ENCODE measurements around the gene FOXP1.

FOXP1 gene

DNA sequence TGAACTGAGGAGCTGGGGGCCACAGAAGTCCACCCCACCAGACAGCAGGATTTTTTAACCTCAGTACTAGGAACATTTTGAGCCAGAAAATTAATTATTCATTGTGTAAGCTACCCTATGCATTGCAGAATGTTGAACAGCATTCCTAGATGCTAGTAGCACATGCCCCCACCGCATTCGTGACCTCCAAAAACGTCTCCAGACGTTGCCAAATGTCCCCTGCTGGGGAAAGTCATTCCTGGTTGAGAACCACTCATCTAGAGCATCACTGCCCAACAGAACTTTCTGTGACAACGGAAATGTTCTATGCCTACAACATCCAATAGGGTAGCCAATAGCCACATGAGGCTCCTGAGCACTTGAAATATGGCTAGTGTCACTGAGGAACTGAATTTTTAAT, 333.5 kb downstream of the FOXP1 start:
- DNase-seq, result peak; percentile 59

DNA sequence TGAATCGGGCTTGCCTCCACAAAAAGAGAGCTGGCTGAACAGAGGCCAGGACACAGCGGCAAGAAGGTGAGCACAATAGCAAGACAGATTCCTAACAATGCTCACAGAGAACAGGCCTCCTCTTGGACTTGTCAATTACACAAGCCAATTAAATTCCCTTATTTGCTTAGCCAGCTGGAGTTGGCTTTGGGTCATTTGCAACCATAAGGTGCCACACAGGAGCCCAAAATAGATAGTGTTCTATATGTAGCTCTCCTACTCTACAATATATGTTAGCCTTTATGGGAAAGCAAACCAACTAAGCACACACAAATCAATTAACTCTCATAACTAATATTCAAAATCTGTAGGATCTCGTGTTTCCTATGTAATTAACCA, 335.6 kb downstream of the FOXP1 start:
- no peak for DNase-seq

DNA sequence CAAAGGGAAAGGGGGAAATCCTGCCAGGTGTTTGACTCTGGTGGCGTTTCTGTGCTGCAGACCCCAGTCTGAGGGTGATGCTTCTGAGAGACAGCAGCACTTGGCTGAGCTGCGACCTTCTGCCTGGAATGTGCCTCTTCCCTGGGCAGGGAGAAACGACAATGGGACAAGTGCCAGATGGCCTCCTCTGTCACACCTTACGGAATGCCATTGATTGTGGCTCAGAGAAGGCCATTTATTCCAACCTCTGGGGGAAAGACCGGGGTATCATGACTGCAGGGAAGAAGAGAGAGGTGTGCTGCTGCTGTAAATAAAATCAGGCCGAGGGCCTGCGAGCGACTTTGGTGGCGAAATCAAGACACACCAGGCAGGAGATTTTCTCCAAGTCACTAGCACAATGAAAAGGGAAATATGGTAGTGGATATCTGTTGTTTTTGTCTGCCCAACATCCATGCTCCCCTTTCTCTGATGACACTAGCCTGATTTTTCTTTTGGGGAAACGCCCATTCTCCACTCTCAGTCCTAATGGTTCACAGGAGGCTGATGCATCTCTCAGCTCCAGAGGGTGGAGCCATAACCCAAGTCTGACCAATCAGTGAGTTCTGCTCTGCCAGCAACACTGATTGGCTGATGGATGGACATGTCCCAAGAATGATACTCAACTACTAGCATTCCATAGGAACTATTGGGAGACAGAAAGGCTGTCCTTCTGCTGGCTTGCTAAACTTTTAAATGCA, 336.1 kb downstream of the FOXP1 start:
- peak; percentile 84 for DNase-seq

DNA sequence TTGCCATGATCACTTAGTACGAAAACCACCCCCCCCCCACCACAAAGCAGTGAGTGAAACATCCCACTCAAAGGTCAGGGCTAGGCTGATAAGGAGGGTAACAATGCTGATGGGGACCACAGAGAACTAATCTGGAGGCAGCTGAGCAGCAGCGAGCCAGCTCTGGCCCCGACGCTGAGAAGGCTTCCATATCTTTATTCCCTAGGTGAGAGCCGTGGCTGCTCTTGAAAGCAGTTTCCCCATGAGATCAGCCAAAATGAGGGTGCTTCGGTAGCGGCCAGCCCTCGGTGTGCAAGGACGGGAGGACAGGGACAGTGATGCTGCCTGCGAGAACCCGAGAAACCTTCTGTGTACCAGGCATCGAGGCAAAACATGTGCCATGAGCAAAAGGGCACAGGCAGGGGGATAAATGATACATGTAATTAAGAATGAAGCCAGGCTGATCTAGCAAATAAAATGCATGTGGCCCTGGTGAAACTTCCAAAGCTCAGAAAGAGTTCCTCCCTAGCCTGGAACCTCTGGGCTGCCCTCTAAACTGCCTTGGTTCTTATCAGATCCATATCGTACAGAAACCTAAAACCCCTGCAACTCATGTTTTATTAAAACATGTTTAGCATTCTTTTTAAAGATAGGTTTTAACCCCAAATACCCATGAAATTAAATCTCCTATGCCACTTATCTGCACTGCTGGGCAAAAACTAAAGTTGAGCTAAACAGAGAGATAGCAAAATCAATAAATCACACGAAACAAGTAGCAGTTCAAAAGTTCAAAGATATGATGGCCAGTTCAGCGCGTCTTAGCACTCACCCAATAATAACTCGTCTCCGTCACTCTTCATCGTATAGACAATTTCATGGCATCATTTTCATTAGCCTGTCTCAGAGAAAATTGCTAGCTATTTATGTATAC, 337.3 kb downstream of the FOXP1 start:
- no peak for DNase-seq

DNA sequence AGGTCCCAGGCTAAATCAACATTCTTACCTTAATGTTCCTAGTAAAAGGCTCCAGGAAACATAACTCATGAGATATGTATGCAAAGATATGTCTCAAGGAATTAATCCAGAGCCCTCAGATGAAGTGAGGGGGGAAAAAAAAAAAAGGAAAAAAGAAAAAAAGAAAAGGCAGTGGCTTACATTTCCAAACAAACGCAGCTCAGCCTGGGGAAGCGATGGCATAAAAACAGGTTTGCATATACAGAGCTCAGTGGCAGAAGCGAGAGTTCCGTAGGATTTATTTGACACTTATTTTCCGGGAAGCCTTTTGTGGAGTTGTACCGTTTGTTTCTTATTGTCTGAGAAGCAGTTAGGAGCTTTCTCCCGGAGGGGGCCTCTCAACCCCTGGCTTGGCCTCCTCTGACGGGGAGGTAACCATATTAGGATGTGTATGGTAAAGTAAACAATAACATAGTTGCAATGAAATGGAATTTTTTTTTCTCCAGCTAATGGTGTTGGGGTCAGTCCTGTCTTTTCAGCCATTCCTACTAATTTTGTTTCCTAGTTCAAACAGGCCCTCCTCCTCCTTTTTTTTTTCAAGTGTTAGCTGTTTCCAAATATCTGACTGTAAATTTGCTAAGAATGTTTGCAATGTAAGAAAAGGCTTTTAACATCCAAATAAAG, 338.6 kb downstream of the FOXP1 start:
- peak; percentile 80 for DNase-seq

DNA sequence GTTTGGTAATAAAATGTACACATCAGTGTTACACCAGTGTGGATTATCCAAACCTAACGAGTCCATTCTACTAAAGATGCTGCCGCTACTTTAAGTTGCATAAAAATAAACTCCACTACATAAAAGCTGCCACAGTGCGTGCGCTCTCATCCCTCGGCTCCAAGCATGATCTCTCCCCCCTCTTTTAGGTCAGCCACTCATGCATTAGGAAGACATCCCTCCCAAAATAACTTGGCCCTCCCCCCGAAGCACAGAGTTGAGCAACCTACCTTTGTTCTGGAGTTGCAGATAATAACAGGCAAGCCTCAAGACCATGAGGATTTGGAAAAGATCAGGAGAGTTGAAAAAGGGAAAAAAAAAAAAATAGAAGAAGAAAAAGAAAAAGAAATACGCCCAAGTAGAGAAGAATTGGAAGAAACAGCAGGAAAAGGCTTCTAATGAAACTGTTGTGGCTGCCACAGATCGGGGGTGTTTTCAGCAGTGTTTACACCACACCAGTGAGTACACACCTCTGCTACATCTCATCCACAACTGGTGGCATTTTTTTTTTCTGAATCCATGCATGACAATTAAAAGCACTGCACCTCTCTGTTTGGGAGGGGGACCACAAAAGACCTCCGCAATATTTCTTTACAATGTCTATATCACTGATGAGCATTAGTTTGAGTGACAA, 339.2 kb downstream of the FOXP1 start:
- DNase-seq, result peak; percentile 65

DNA sequence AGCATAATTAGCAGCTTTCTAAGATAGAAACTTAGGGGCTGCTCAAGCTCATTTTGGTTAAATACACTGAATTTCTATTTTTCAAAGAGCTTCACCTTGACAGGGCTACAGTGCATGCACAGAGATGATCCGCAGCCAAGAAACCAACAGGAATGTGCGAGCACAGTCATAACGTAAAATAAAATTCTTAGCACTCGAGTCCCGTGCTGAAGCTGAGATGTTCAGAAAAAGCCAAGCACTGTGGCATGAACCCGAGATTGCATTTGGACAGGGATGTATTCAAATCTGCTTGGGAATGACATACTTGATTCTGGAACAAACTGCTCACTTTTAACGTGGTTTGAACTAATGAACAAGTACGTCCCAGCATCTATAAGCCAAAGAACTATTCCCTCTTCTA, 340.3 kb downstream of the FOXP1 start:
- peak; percentile 41 for DNase-seq

DNA sequence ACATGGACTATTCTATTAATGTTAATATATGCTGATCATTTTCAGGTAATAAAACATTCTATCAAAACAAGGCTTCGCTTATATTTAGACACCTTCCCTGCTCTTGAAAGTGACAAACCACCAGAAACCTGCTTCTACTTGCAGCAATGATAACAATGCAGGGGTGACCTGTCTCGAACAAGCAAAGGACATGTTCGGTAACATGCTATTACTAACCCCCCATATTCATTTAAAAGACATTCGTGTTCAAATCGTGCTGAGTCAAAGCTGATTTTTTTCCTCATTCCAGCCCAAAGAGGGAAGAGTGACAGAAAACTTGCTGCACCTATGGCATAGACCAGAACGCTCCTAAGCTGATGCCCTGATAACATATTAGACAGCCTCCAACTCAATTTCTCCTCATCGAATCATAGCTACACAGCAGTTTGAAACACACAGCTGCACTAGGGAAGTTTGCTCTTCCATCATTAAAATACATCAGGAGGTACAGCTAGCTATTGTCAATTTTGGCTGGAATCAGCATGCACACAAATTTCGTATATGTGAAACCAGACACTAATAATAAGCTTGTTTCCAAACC, 341.5 kb downstream of the FOXP1 start:
- DNase-seq, result no peak

DNA sequence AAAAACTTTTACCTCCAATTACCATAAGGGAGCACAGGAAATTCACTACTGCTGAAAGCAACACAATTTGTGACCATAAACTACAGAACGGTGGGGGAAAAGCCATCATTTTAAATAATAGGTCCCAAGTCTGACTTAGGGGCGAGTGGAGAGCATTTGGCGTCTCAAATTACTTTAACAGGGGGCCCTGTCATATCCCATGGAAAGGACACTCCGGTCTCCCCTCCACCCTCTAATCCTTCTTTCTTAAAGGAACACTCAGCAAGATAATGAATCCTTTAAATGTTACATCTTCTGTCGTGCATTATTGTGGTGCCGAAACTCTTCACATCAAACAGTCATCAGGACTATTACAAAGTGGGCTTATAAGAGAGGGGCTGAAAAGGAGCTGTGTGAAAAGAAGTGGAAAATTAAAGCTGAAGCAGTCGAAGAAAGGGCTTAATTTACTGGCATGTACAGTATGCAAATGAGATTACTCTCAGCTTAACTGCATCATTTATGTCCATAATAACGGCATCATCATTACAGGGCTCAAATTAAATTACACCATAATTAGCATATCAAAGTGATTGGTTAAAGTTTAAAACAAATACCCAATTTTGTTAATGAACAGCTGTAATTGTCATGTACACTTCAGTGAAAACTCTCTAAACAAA, 342.2 kb downstream of the FOXP1 start:
- DNase-seq, result no peak

DNA sequence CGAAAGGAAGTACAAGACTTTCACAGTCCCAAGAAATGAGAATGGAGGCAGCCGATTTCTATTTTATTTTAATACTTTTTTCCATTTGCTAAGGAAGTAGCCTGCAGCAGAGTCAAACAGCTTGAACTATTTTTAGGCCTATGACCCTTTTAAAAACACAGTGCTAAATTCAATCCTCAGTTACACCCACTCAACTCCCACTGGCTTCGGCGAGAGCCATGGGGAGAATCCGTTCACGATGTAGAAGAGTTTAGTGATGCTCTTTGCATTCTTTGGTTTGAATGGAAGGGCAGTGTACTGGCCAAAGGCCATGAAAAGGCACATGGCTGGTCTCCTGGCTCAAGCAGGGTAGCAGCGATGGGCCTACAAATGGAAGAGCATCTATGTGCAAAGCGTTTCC, 343.5 kb downstream of the FOXP1 start:
- no peak for DNase-seq

DNA sequence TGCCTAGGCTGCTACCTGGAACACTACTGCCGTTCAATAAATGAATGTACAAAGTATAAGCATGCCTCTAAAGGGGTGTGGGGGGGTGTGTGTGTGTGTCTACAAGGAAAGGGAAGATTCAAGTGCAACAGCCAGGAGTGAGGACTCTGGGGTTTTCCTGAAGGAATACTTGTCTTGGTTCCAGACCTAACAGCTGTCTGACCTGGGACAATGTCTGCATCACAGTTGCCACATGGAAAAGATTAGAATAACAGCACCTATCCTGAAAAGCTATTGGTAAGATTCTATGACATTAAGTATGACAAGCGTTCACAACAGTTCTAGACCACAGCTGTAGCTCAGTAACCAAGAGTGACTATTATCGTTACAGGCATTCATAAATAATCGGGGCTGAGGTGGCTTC, 345.2 kb downstream of the FOXP1 start:
- no peak for DNase-seq

DNA sequence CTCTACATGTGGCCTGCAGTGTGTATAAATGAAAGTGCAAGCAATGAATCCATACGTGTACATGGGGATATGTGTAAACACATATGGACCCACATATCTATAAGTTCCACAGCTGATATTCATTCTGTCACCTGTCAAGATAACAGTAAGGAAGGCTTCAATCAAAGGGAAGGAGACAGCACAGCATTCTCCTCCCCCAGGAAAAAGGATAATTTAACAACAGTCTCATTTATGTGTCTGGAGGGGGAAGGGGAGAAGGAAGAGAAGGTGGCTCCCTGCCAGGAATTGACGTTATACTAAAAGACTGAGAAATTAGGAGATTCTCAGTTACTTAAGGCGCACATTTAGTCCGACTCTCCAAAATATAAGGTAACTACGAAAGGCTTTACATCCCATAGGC, 345.9 kb downstream of the FOXP1 start:
- DNase-seq, result no peak

DNA sequence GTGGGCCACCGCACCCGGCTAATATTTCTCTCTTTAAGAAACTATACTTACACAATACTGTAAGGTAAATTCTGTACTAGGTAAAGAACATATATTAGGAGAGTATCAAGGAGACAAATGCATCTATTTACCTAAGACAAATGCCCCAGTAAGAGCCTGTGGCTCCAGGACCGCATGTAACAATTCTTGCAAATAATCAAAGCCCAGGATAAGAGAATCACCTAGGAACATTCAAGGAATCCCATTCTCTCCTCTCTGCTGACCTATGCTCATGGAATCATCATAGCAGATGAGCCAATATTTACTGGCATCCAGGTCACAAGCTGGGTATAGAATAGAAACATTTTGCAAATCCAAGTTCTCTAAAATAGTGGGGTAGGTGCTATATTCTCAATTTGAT, 347.7 kb downstream of the FOXP1 start:
- DNase-seq, result no peak

DNA sequence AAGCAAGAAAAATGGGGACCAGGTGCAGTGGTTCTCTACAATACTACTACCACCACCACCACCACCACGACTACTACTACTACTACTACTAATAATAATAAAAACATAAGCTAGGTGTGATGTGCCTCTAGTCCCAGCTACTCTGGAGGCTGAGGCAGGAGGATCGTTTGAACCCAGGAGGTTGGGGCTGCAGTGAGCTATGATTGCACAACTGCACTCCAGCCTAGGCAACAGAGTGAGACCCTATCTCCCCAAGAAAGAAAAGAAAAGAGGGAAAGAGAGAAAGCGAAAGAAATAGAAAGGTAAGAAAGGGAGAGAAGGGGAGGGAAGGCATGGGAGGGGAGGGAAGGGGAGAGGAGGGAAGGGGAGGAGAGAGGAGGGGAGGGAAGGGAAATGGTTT, 350.6 kb downstream of the FOXP1 start:
- no peak for DNase-seq

DNA sequence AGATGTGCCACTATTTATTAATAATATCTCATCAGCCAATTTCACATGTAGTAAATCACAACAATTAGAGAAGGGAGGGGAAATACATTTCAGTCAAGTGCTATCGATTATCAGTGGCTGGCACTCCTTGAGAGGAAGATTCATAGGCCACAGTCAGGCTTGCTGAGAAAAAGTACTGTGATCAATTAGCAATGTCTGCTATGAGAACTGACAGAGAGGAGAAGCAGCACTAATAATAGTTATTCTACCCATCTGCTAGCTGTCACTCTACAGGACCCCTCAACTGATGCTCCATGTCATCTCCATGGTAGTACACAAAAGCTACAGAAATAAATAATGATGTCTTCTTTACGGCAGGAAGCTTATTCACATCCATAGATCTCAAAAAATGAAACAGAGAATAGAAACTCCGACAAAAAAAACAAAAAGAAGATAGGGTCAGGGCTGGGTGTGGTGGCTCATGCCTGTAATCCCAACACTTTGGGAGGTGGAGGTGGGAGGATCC, 351.3 kb downstream of the FOXP1 start:
- DNase-seq, result no peak

DNA sequence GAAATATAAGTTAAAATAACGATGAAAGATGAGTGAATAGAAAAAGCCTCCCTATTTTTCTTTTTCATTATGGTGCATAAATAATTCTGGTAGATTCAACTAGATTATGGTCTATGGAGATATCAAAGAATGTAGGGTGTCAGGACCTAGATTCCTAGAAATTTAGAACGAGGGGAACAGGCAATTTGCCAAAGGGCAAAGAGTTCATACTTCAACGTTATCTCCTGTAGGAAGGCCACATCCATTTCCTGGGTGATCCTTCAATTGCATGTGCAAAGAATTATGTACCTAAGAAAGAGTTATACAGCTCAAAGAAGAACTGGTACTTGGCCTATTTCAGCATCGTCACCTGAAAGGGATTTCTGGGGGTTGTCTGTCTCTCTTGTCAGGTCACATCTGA, 351.8 kb downstream of the FOXP1 start:
- DNase-seq, result no peak

DNA sequence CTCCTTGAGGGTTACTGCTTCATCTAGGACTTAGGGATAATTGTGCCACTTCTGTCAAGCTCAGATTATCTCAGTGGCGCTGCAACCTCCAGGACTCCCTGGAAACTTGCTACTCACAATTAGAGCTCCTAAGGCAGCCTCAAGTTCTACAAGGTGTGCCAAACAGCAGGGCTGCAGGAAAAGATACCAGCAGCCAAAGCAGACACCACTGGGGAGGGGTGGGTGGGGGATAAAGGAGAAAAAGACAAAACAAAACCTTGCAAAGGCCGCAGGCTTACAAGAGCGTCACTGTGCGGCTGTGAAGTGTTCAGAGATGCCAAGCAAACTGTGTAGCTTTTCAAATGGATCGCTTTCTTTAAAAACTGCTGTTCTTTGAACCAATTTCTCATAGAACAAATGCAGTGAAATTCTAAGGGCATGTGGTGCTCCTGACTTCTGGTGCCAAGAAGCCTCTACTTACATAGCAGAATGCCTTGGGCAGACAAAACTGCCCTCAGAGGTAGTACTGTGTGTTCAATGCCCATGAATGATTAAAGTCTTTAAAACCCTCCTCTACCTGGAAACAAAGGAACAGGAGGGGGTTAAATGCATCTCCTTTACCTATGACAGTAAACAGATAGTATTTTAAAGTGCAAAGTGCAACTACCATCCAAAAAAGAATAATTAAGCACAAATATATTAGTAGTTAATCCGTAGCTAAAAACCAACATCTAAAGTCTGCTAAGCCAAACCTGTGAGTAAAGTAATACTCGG, 353.4 kb downstream of the FOXP1 start:
- DNase-seq, result no peak

DNA sequence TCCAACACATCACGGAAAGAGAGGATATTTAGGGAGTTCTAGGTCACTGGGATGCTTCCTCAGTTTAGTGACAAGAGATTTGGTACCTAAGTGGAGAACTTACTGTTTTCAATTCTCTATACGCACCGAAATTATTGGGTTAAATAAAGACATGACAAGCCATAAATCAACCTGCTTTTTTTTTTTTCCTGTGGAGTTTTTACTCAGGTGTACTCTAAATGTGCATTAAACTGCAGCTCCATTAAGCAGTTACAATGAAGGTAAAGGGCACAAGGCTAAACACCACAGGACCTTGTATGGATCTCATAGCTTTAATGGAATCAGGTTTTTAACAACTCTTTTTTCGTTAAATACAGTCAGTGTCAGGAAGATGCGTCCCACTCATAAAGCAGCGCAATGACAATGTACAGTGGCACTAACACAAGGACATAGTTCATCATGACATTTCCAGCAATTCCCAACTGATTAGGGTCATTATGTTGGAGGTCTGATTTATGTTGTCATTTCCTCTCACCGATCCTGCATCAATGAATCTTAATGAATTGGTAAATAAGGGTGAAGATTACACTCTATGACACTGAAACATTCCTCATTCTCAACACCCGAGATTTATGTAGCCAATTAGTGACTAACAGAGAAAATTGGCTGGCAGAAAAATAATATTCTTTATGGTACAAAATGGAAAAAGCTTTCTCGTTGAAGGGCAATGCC, 355.2 kb downstream of the FOXP1 start:
- DNase-seq, result peak; percentile 54

DNA sequence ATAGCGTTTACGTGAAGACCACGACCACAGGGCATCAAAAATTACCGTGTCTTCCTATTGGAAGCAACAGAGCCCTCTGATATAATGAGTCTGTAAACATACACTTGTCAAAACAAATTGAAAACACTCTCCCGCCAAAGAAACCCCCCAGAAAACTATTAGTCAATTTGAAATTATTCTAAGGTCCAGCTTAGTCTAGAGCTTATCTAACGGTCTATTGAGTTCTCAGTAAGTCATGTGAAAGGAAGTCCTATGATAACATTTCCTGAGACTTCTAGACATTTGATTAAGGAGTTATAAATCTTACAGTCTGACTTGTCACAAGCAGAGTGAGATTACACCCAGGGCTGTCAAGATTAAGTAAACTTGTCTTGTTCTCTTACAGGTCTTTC, 356.3 kb downstream of the FOXP1 start:
- peak; percentile 10 for DNase-seq

DNA sequence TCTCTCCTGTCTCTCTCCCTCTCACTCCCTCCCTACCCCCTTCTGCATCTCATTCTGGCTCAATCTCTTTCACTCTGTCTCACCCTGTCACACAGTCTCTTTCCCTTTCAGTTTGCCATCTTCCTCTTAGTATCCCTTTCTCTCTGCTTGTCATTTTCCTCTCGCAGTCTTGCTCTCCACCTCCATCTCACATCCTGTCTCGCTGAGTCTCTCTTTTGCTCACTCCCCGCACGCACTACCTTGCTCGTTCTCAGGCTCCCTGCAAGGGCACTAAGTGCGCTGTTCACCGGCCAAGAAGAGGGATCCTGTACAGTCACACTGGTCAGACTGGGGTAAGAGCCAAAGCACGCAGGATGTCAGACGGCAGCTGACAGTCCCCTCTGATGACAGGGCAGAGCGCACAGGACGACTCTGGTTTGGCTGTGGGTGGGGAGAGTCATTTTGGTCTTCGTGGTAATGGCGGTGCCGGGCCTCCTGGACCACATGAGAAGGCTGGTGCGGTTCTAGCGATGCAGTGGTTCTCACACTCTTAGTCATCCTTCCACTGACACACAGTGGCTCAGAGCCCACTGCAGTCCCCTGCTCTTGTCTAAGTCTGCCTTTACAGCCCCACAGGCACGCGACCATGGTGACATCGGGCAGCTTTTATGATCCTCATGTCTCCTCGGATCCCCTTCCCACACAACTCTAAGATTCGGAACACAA, 356.8 kb downstream of the FOXP1 start:
- DNase-seq, result peak; percentile 76
